Esophagus (tissue), 2 donors: ENCODE data around the gene KDM4B. TPM values are rescaled to one million over a fixed set of nuclear protein-coding genes. Genes with fewer than 3 reads are reported as not detected.

Experiments used
- H3K27ac ChIP-seq, 2 donors: one replicate each; pipeline ENCODE4 v1.5.1; 2013; ENCODE audit warnings: low read depth in 2 of 2, mild to moderate bottlenecking in 2 of 2, inconsistent platforms in 1 of 2, low read length in 1 of 2, moderate library complexity in 1 of 2
- H3K27me3 ChIP-seq, 2 donors: one replicate each; pipeline ENCODE4 v1.6.1; 2013; ENCODE audit warnings: low read length in 2 of 2, control low read depth in 1 of 2, mild to moderate bottlenecking in 1 of 2; ENCODE audit not compliant: insufficient read depth in 2 of 2, control insufficient read depth in 1 of 2
- H3K36me3 ChIP-seq, 2 donors: one replicate each; pipeline ENCODE4 v1.6.1; 2013; ENCODE audit warnings: low read length in 1 of 2; ENCODE audit not compliant: control insufficient read depth in 2 of 2, insufficient read depth in 2 of 2
- H3K4me1 ChIP-seq, 2 donors: one replicate each; pipeline ENCODE4 v1.6.1; 2013; ENCODE audit warnings: low read length in 1 of 2; ENCODE audit not compliant: control insufficient read depth in 2 of 2, insufficient read depth in 2 of 2
- H3K4me3 ChIP-seq, 2 donors: one replicate each; pipeline ENCODE4 v1.5.1; 2013; ENCODE audit warnings: low read length in 2 of 2, mild to moderate bottlenecking in 2 of 2, low read depth in 1 of 2, moderate library complexity in 1 of 2
- H3K9me3 ChIP-seq, 2 donors: one replicate each; pipeline ENCODE4 v1.6.1; 2013; ENCODE audit warnings: mild to moderate bottlenecking in 2 of 2, low read depth in 1 of 2, low read length in 1 of 2, moderate library complexity in 1 of 2; ENCODE audit not compliant: control insufficient read depth in 2 of 2, insufficient read depth in 1 of 2
- whole genome bisulfite sequencing, 2 donors: extraction: QIAGEN DNeasy Blood & Tissue Kit; methylation state at CpG; one replicate each; pipeline ENCODE4 v1.1.7; 2013; 5-methylcytosine and 5-hydroxymethylcytosine counted together
- polyA plus RNA-seq, 2 donors: library from polyadenylated mRNA; stranded (reverse); fragments of 200-250 nt; gene quantifications; one replicate each; pipeline ENCODE4 v1.2.3, GENCODE V29; 2013
- donor health status: healthy with polysubstance abuse.
- donor health status: Bipolar disorder and iron deficiency.

KDM4B gene
- polyA plus RNA-seq, 2 donors, result 10.7 to 26.7 TPM

- no peaks in the 10 kb centered on the region for H3K27me3 ChIP-seq
- H3K4me3 ChIP-seq, result no peak overlapping the region
- WGBS, 2 donors, result 78 to 85% methylated on average over 18 of the region's 18 CpGs
- H3K4me1 ChIP-seq, result no peaks in the 10 kb centered on the region
- H3K27ac ChIP-seq, result no peak overlapping the region
- H3K36me3 ChIP-seq, result peaks cover 0 to 4% of the 10 kb centered on the region in 2 donors
- no peaks in the 10 kb centered on the region for H3K9me3 ChIP-seq
Measured at GRCh38 chr19:5003781-5004180, 34.9 kb downstream of the KDM4B start.

- Histone ChIP-seq H3K9me3 (no peaks in the 10 kb centered on the region), H3K27me3 (no peaks in the 10 kb centered on the region), H3K27ac (no peak overlapping the region), H3K4me1 (no peaks in the 10 kb centered on the region), H3K4me3 (no peak overlapping the region), H3K36me3 (peaks cover 0 to 4% of the 10 kb centered on the region in 2 donors)
- WGBS, 2 donors, result 79 to 87% methylated on average over 5 of the region's 5 CpGs
Measured at GRCh38 chr19:5005096-5005495, 36.2 kb downstream of the KDM4B start.

GRCh38 chr19:5006201-5006600, 37.3 kb downstream of the KDM4B start:
- Histone ChIP-seq H3K4me1 (no peaks in the 10 kb centered on the region), H3K27ac (no peak overlapping the region), H3K9me3 (no peaks in the 10 kb centered on the region), H3K4me3 (no peak overlapping the region), H3K36me3 (peaks cover 0 to 4% of the 10 kb centered on the region in 2 donors), H3K27me3 (no peaks in the 10 kb centered on the region)
- WGBS, 2 donors, result 75 to 76% methylated on average over 9 to 10 of the region's 10 CpGs

GRCh38 chr19:5006821-5007220, 37.9 kb downstream of the KDM4B start:
- Histone ChIP-seq H3K27ac (no peak overlapping the region), H3K4me1 (peaks cover 0 to 2% of the 10 kb centered on the region in 2 donors), H3K36me3 (peaks cover 0 to 4% of the 10 kb centered on the region in 2 donors), H3K4me3 (no peak overlapping the region), H3K9me3 (no peaks in the 10 kb centered on the region), H3K27me3 (no peaks in the 10 kb centered on the region)
- WGBS, 2 donors, result 90 to 95% methylated on average over 13 of the region's 13 CpGs

- Histone ChIP-seq H3K4me1 (peaks cover 0 to 2% of the 10 kb centered on the region in 2 donors), H3K9me3 (no peaks in the 10 kb centered on the region), H3K36me3 (peaks cover 0 to 15% of the 10 kb centered on the region in 2 donors), H3K27me3 (no peaks in the 10 kb centered on the region), H3K4me3 (no peak overlapping the region), H3K27ac (no peak overlapping the region)
- WGBS, 2 donors, result 83% methylated on average over 26 of the region's 26 CpGs
Measured at GRCh38 chr19:5011476-5012238, 42.7 kb downstream of the KDM4B start.

- H3K27me3 ChIP-seq, result no peaks in the 10 kb centered on the region
- 92 to 93% methylated on average over 25 of the region's 25 CpGs for WGBS, 2 donors
- H3K36me3 ChIP-seq, result peaks cover 0 to 17% of the 10 kb centered on the region in 2 donors
- H3K4me3 ChIP-seq, result no peak overlapping the region
- H3K4me1 ChIP-seq, result peaks cover 0 to 2% of the 10 kb centered on the region in 2 donors
- no peak overlapping the region for H3K27ac ChIP-seq
- H3K9me3 ChIP-seq, result no peaks in the 10 kb centered on the region
Measured at GRCh38 chr19:5012688-5013457, 44.0 kb downstream of the KDM4B start.

- Histone ChIP-seq H3K27ac (no peak overlapping the region), H3K36me3 (peaks cover 0 to 21% of the 10 kb centered on the region in 2 donors), H3K27me3 (no peaks in the 10 kb centered on the region), H3K9me3 (no peaks in the 10 kb centered on the region), H3K4me3 (no peak overlapping the region), H3K4me1 (peaks cover 0 to 2% of the 10 kb centered on the region in 2 donors)
- WGBS, 2 donors, result 92 to 95% methylated on average over 14 of the region's 14 CpGs
Measured at GRCh38 chr19:5013761-5014160, 44.8 kb downstream of the KDM4B start.

GRCh38 chr19:5014941-5015340, 46.0 kb downstream of the KDM4B start:
- no peak overlapping the region for H3K27ac ChIP-seq
- WGBS, 2 donors, result 95 to 100% methylated on average over 11 to 13 of the region's 13 CpGs
- H3K36me3 ChIP-seq, result peaks cover 0 to 32% of the 10 kb centered on the region in 2 donors
- peaks cover 0 to 6% of the 10 kb centered on the region in 2 donors for H3K9me3 ChIP-seq
- no peak overlapping the region for H3K4me3 ChIP-seq
- H3K27me3 ChIP-seq, result no peaks in the 10 kb centered on the region
- peaks cover 2 to 5% of the 10 kb centered on the region in 2 donors for H3K4me1 ChIP-seq

GRCh38 chr19:5016268-5016667, 47.4 kb downstream of the KDM4B start:
- WGBS, 2 donors, result 79 to 80% methylated on average over 16 of the region's 16 CpGs
- Histone ChIP-seq H3K36me3 (peaks cover 0 to 33% of the 10 kb centered on the region in 2 donors), H3K27me3 (no peaks in the 10 kb centered on the region), H3K9me3 (peaks cover 0 to 6% of the 10 kb centered on the region in 2 donors), H3K4me3 (no peak overlapping the region), H3K27ac (no peak overlapping the region), H3K4me1 (peaks cover 2 to 6% of the 10 kb centered on the region in 2 donors)
